CD14-positive monocyte (primary cell): ENCODE measurements around the gene TBXAS1. TPM values are rescaled to one million over a fixed set of nuclear protein-coding genes. Genes with fewer than 3 reads are reported as not detected.

Experiments
- DNase-seq, 3 donors: peaks; one replicate each; pipeline ENCODE4 v3.0.0-alpha.2; 2011 to 2022
- H2AFZ ChIP-seq: 2 replicates; pipeline ENCODE4 v1.6.0; 2012; ENCODE audit warnings: mild to moderate bottlenecking, low read depth, low read length, inconsistent platforms; ENCODE audit not compliant: insufficient read depth, poor library complexity, severe bottlenecking
- H3K27ac ChIP-seq, 2 donors: 1 replicate in 1 of 2; 2 replicates in 1 of 2; pipeline ENCODE4 v1.5.1; 2012 to 2013; ENCODE audit warnings: low read length in 2 of 2, control low read depth in 1 of 2, inconsistent platforms in 1 of 2, low read depth in 1 of 2, mild to moderate bottlenecking in 1 of 2
- H3K27me3 ChIP-seq, 2 donors: one replicate each; pipeline versions ENCODE4 v1.6.0 to v1.6.1; 2011 to 2013; ENCODE audit warnings: low read length in 2 of 2; ENCODE audit not compliant: control insufficient read depth in 2 of 2, insufficient read depth in 2 of 2
- H3K36me3 ChIP-seq, 2 donors: replicated peaks in 1 of 2; 1 replicate in 1 of 2; 2 replicates in 1 of 2; pipeline versions ENCODE4 v1.5.1 to v1.6.1; 2012 to 2013; ENCODE audit warnings: low read length in 2 of 2, control low read depth in 1 of 2, inconsistent platforms in 1 of 2, mild to moderate bottlenecking in 1 of 2; ENCODE audit not compliant: insufficient read depth in 2 of 2, control insufficient read depth in 1 of 2
- H3K4me1 ChIP-seq, 2 donors: 1 replicate in 1 of 2; 2 replicates in 1 of 2; pipeline versions ENCODE4 v1.5.1 to v1.6.1; 2012 to 2013; ENCODE audit warnings: low read length in 2 of 2, control low read depth in 1 of 2, inconsistent platforms in 1 of 2, mild to moderate bottlenecking in 1 of 2, moderate library complexity in 1 of 2; ENCODE audit not compliant: insufficient read depth in 2 of 2, control insufficient read depth in 1 of 2
- H3K4me2 ChIP-seq: replicated peaks from 2 replicates; pipeline ENCODE3; 2012; ENCODE audit warnings: low read length, moderate library complexity, mild to moderate bottlenecking; ENCODE audit not compliant: poor library complexity, severe bottlenecking; ENCODE audit errors: extremely low read depth
- H3K4me3 ChIP-seq, 3 experiments: fragments of 200-600 bp in 1 of 3; sonication (generic) in 1 of 3; replicated peaks in 1 of 3; 1 replicate in 2 of 3; 2 replicates in 1 of 3; pipeline ENCODE4 v1.5.1; 2011 to 2013; ENCODE audit warnings: low read length in 3 of 3, mild to moderate bottlenecking in 3 of 3, control low read depth in 2 of 3, low read depth in 2 of 3, inconsistent platforms in 1 of 3, moderate library complexity in 1 of 3
- H3K79me2 ChIP-seq: 2 replicates; pipeline ENCODE4 v1.6.0; 2012; ENCODE audit warnings: mild to moderate bottlenecking, control low read depth, inconsistent platforms, low read length, moderate library complexity; ENCODE audit not compliant: insufficient read depth
- H3K9ac ChIP-seq: 2 replicates; pipeline ENCODE4 v1.6.0; 2017; ENCODE audit warnings: low read length, mild to moderate bottlenecking; ENCODE audit not compliant: insufficient read depth, poor library complexity, severe bottlenecking
- H3K9me3 ChIP-seq, 2 donors: replicated peaks in 1 of 2; 1 replicate in 1 of 2; 2 replicates in 1 of 2; pipeline versions ENCODE4 v1.5.1 to v1.6.1; 2012 to 2013; ENCODE audit warnings: low read length in 2 of 2, control low read depth in 1 of 2; ENCODE audit not compliant: control insufficient read depth in 1 of 2, insufficient read depth in 1 of 2
- H4K20me1 ChIP-seq: 2 replicates; pipeline ENCODE4 v1.6.0; 2012; ENCODE audit warnings: mild to moderate bottlenecking, low read length, control low read depth, moderate library complexity; ENCODE audit not compliant: insufficient read depth
- H3K27ac Mint-ChIP-seq, 7 donors: one replicate each; pipeline ENCODE4 v1.8.0; 2020; ENCODE audit warnings: mild to moderate bottlenecking in 7 of 7, mixed read lengths in 7 of 7, moderate library complexity in 6 of 7, inconsistent platforms in 2 of 7
- H3K27me3 Mint-ChIP-seq, 3 donors: one replicate each; pipeline ENCODE4 v1.8.0; 2021 to 2022; ENCODE audit warnings: low read depth in 3 of 3, mild to moderate bottlenecking in 3 of 3, mixed read lengths in 3 of 3, moderate library complexity in 3 of 3, inconsistent platforms in 1 of 3
- H3K36me3 Mint-ChIP-seq, 2 donors: one replicate each; pipeline ENCODE4 v1.8.0; 2020; ENCODE audit warnings: mixed read lengths in 2 of 2, inconsistent platforms in 1 of 2, mild to moderate bottlenecking in 1 of 2
- H3K4me1 Mint-ChIP-seq: one replicate; pipeline ENCODE4 v1.8.0; 2020; ENCODE audit warnings: mild to moderate bottlenecking, mixed read lengths
- H3K4me3 Mint-ChIP-seq, 2 donors: one replicate each; pipeline ENCODE4 v1.8.0; 2020; ENCODE audit warnings: mild to moderate bottlenecking in 2 of 2, mixed read lengths in 2 of 2, moderate library complexity in 1 of 2
- H3K9me3 Mint-ChIP-seq, 7 donors: one replicate each; pipeline ENCODE4 v1.8.0; 2020 to 2022; ENCODE audit warnings: mixed read lengths in 7 of 7, mild to moderate bottlenecking in 6 of 7, moderate library complexity in 6 of 7, inconsistent platforms in 2 of 7
- WGBS: methylation state at CpG from one replicate; pipeline ENCODE4 v1.1.5; 2013; ENCODE audit warnings: missing lambda C conversion rate; ENCODE audit not compliant: insufficient coverage; 5-methylcytosine and 5-hydroxymethylcytosine counted together
- intact Hi-C, 2 donors: fragments of 100-400 bp; cut with micrococcal nuclease; formaldehyde crosslinking; loops; one replicate each; pipeline versions ENCODE4 v1.15.0 to v1.15.1; 2023
- polyA plus RNA-seq, 3 donors: library from polyadenylated mRNA; depleted of rRNA in 1 of 3; unstranded in 2 of 3; stranded (reverse) in 1 of 3; fragments of 300-500 nt in 2 of 3; fragments of >200 nt in 1 of 3; fragmentation: Illumina TruSeq in 2 of 3; gene quantifications; 1 replicate in 2 of 3; 2 replicates in 1 of 3; pipeline ENCODE4 v1.2.3, GENCODE V29; 2012 to 2021
- TF ChIP-seq, protein P1 (sequence below): fragments of 200-600 bp; IDR thresholded peaks from one replicate; pipeline ENCODE4 v1.8.0; 2022; ENCODE audit warnings: antibody characterized with exemption, mild to moderate bottlenecking

The TBXAS1 gene
- polyA plus RNA-seq, 3 donors, result 289 to 335 (median 298) TPM

GRCh38 chr7:139985811-139986210 is 156.7 kb downstream of the TBXAS1 start:
- no peaks in the 10 kb centered on the region for H3K4me1 ChIP-seq
- no peak overlapping the region for H2AFZ ChIP-seq
- peaks cover 2% of the 10 kb centered on the region for H3K4me1 Mint-ChIP-seq
- H3K27me3 ChIP-seq, result no peaks in the 10 kb centered on the region
- no peak overlapping the region for H3K27ac ChIP-seq
- H3K27ac Mint-ChIP-seq, result no peak overlapping the region
- no peak overlapping the region for H3K4me2 ChIP-seq
- no peaks in the 10 kb centered on the region for H3K9me3 Mint-ChIP-seq
- peaks cover 99% of the 10 kb centered on the region for H4K20me1 ChIP-seq
- WGBS, result 100% methylated on average over 3 of the region's 10 CpGs
- H3K4me3 Mint-ChIP-seq, result no peak overlapping the region
- H3K9me3 ChIP-seq, result no peaks in the 10 kb centered on the region
- no peak overlapping the region for H3K4me3 ChIP-seq
- H3K36me3 Mint-ChIP-seq, result peaks cover 64 to 93% of the 10 kb centered on the region in 2 donors
- peaks cover 0 to 4% (median 0%) of the 10 kb centered on the region in 3 donors for H3K27me3 Mint-ChIP-seq
- DNase-seq, result no peak
- TF ChIP-seq, protein P1, sequence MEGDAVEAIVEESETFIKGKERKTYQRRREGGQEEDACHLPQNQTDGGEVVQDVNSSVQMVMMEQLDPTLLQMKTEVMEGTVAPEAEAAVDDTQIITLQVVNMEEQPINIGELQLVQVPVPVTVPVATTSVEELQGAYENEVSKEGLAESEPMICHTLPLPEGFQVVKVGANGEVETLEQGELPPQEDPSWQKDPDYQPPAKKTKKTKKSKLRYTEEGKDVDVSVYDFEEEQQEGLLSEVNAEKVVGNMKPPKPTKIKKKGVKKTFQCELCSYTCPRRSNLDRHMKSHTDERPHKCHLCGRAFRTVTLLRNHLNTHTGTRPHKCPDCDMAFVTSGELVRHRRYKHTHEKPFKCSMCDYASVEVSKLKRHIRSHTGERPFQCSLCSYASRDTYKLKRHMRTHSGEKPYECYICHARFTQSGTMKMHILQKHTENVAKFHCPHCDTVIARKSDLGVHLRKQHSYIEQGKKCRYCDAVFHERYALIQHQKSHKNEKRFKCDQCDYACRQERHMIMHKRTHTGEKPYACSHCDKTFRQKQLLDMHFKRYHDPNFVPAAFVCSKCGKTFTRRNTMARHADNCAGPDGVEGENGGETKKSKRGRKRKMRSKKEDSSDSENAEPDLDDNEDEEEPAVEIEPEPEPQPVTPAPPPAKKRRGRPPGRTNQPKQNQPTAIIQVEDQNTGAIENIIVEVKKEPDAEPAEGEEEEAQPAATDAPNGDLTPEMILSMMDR, result no peak
- intact Hi-C loops, result no loop called here
- no peak overlapping the region for H3K9ac ChIP-seq
- H3K79me2 ChIP-seq, result no peaks in the 10 kb centered on the region
- peaks cover 48 to 94% of the 10 kb centered on the region in 2 donors for H3K36me3 ChIP-seq

- H2AFZ ChIP-seq, result no peak overlapping the region
- no peak overlapping the region for H3K27ac Mint-ChIP-seq
- intact Hi-C loops, result no loop called here
Measured at GRCh38 chr7:139987691-139988516, 158.8 kb downstream of the TBXAS1 start.

More at GRCh38 chr7:139987691-139988516, 158.8 kb downstream of the TBXAS1 start:
- H3K9ac ChIP-seq, result no peak overlapping the region
- H3K36me3 ChIP-seq, result peaks cover 52 to 88% of the 10 kb centered on the region in 2 donors
- H3K4me1 Mint-ChIP-seq, result peaks cover 20% of the 10 kb centered on the region
- H3K4me3 Mint-ChIP-seq, result no peak overlapping the region
- peaks cover 0 to 2% (median 0%) of the 10 kb centered on the region in 7 donors for H3K9me3 Mint-ChIP-seq
- peaks cover 99% of the 10 kb centered on the region for H4K20me1 ChIP-seq
- peaks cover 65 to 88% of the 10 kb centered on the region in 2 donors for H3K36me3 Mint-ChIP-seq
- H3K27me3 ChIP-seq, result no peaks in the 10 kb centered on the region
- H3K4me1 ChIP-seq, result peaks cover 8 to 11% of the 10 kb centered on the region in 2 donors
- H3K9me3 ChIP-seq, result no peaks in the 10 kb centered on the region
- peaks cover 0 to 4% (median 0%) of the 10 kb centered on the region in 3 donors for H3K27me3 Mint-ChIP-seq
- DNase-seq, result no peak
- H3K79me2 ChIP-seq, result no peaks in the 10 kb centered on the region
- no peak overlapping the region for H3K4me3 ChIP-seq
- 83% methylated on average over 9 of the region's 13 CpGs for WGBS
- H3K4me2 ChIP-seq, result no peak overlapping the region
- TF ChIP-seq, protein P1, result no peak
- no peak overlapping the region for H3K27ac ChIP-seq
